Lower leg skin (tissue), 4 donors: ENCODE data around the gene PTGES. TPM values are rescaled to one million over a fixed set of nuclear protein-coding genes. Genes with fewer than 3 reads are reported as not detected.
A peak's percentile ranks its signal among the peaks of the same experiment; 100 is the strongest.

ENCODE experiments used
- DNase-seq, 2 donors: peaks; one replicate each; pipeline ENCODE4 v3.0.0-alpha.2; 2019; ENCODE audit warnings: low spot score in 2 of 2
- H3K4me3 ChIP-seq: fragments of 200-600 bp; sonication (generic); 2 replicates; pipeline ENCODE4 v1.5.1; 2017; ENCODE audit warnings: mild to moderate bottlenecking, low read depth; ENCODE audit not compliant: poor library complexity, severe bottlenecking
- CTCF ChIP-seq, 3 donors: fragments of 450-650 bp; IDR thresholded peaks; one replicate each; pipeline ENCODE4 v1.5.1; 2016; ENCODE audit warnings: antibody characterized with exemption in 3 of 3, mild to moderate bottlenecking in 3 of 3, moderate library complexity in 2 of 3
- POLR2A ChIP-seq, 2 donors: fragments of 450-650 bp; IDR thresholded peaks; one replicate each; pipeline ENCODE4 v1.6.1; 2016 to 2017; ENCODE audit warnings: antibody characterized with exemption in 2 of 2, mild to moderate bottlenecking in 1 of 2, moderate library complexity in 1 of 2
- WGBS, 2 donors: methylation state at CpG; one replicate each; pipeline ENCODE4 v1.1.5; 2018; 5-methylcytosine and 5-hydroxymethylcytosine counted together
- intact Hi-C: fragments of 100-400 bp; cut with DNase I; formaldehyde crosslinking; loops from one replicate; pipeline ENCODE4 v1.15.0; 2023; ENCODE audit warnings: low total_unique reads
- total RNA-seq, 4 donors: library from RNA; depleted of rRNA; stranded (reverse); fragments of >200 nt; gene quantifications; one replicate each; pipeline ENCODE4 v1.1.0, GENCODE V29; 2016

Gene PTGES
- total RNA-seq, 4 donors from 2014 or later = 14.4 to 28.7 (median 23.2) TPM

- intact Hi-C loops = no loop called here
- TF ChIP-seq CTCF (IDR thresholded peaks at IDR 0.05) (no peak), POLR2A (IDR thresholded peaks at IDR 0.05) (no peak)
- DNase-seq = no peak
- no peak overlapping the region for H3K4me3 ChIP-seq
- 83% methylated on average over 11 of the region's 11 CpGs for WGBS, 2 donors
Measured at GRCh38 chr9:129701054-129701453, 51.8 kb downstream of the PTGES start.

- TF ChIP-seq CTCF (IDR thresholded peaks at IDR 0.05) = no peak
- TF ChIP-seq POLR2A (IDR thresholded peaks at IDR 0.05) = no peak
- no peak overlapping the region for H3K4me3 ChIP-seq
- intact Hi-C loops = no loop called here
- 41 to 42% methylated on average over 14 to 16 of the region's 17 CpGs for WGBS, 2 donors
- DNase-seq = peak; percentile 54 to 94
Measured at GRCh38 chr9:129698254-129698757, 54.5 kb downstream of the PTGES start.

DNA sequence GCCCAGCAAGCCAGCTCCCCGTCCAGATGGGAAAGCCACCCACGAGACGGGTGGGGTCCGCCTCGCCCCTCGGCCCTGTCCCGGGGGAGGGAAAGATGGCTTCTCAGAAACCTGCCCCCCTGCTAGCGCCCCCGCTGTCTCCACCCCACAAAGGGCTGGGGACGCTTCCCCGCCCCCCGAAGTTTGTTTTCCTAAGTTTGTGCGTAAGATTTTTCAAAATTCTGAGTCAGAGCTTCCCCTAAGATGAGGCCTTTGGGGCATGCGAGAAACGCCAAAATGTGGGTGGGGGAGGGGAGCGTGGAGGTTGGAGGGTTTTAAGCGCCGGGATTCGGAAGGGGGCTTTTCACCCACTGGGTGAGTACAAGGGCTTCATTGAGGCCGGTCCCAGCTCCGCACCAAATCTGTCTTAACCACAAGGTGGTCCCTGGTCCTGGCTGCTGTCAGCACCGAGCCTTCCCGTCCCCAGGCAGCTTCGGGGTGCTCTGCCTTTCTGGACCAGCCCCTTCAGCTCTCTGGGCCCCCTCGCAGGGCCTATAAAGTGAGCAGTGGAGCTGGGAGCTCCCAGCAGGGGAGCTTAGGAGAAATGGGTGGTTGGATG is 55.1 kb downstream of the PTGES start:
- intact Hi-C loops = no loop called here
- TF ChIP-seq CTCF (IDR thresholded peaks at IDR 0.05) = no peak
- no peak for TF ChIP-seq POLR2A (IDR thresholded peaks at IDR 0.05)
- H3K4me3 ChIP-seq = no peak overlapping the region
- peak; percentile 64 to 93 for DNase-seq
- 4 to 8% methylated on average over 16 to 23 of the region's 25 CpGs for WGBS, 2 donors

DNA sequence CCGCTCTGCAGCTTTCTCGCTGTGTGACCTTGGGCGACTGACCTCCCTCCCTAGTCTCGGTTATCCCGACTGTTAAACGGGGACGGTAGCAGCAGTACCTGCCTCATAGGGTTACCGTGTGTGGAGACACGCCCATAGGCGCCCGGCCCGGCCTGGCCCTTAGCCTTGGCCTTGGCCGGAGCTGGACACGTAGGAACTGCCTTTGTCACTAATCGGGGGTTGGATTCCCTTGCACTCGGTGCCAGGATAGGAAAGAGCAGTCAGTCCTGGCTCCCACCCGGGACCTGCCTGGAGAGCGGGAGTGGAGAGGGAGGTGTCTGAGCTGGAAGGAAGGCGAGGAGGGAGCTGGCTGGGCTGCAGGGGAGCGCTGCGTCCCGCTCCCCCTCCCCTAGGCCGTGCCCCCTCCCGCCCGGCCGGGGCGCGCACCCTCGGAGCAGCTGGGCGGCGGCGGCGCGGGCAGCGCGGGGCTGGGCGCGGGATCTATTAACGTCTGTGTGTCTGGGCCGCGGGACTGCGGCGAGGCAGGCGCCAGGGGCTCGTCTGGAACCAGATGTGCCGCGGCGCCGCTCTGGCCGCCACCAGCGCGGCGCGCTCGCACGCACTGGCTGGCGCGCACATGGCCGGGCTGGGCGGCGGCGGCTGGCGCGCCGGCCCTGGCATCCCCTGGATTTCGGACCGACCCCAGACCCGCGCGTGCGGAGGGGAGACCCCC is 55.7 kb downstream of the PTGES start:
- peak overlapping the region; percentile 10 for H3K4me3 ChIP-seq
- WGBS, 2 donors = 6 to 7% methylated on average over 26 to 49 of the region's 71 CpGs
- DNase-seq = peak; percentile 33 to 91
- intact Hi-C loops = no loop called here
- TF ChIP-seq CTCF (IDR thresholded peaks at IDR 0.05) = no peak
- TF ChIP-seq POLR2A (IDR thresholded peaks at IDR 0.05) = no peak

GRCh38 chr9:129695870-129696269 is 57.0 kb downstream of the PTGES start:
- DNase-seq = no peak
- TF ChIP-seq CTCF (IDR thresholded peaks at IDR 0.05) = no peak
- no peak for TF ChIP-seq POLR2A (IDR thresholded peaks at IDR 0.05)
- intact Hi-C loops = no loop called here
- no peak overlapping the region for H3K4me3 ChIP-seq
- WGBS, 2 donors = 68 to 78% methylated on average over 3 of the region's 3 CpGs
